HG02588 (cell line): Measurements from ENCODE around the gene LAMC3.
"Not testable (repeated sequence)": the region's sequence is repeated elsewhere in the genome, so short reads cannot be mapped to it uniquely, and the experiment has no call there.

Experiments
- ATAC-seq: cut with Tn5 transposase; IDR thresholded peaks from one replicate; pipeline ENCODE4 v1.9.1; 2021; ENCODE audit warnings: mild to moderate bottlenecking, moderate library complexity; ENCODE audit not compliant: unreplicated experiment

The LAMC3 gene

GRCh38 chr9:131095666-131096268, 86.8 kb downstream of the LAMC3 start:
- ATAC-seq = no peak

GRCh38 chr9:131096269-131097125, 87.5 kb downstream of the LAMC3 start, which contains the start of gene AIF1L:
AIF1L (plus strand) TSS chr9:131096531; CDS start chr9:131096630, 99 bp downstream.
- ATAC-seq = no peak

- ATAC-seq = no peak
Measured at GRCh38 chr9:131097126-131097947, 88.4 kb downstream of the LAMC3 start.

GRCh38 chr9:131097948-131098278, 88.9 kb downstream of the LAMC3 start:
- ATAC-seq = no peak

- no peak for ATAC-seq
Measured at GRCh38 chr9:131098391-131099101, 89.6 kb downstream of the LAMC3 start.

- no peak for ATAC-seq
Measured at GRCh38 chr9:131099102-131099606, 90.2 kb downstream of the LAMC3 start.

GRCh38 chr9:131099845-131100244, 90.9 kb downstream of the LAMC3 start:
- ATAC-seq = not testable (repeated sequence)

GRCh38 chr9:131100445-131100844, 91.5 kb downstream of the LAMC3 start:
- ATAC-seq = no peak

GRCh38 chr9:131101207-131101964, 92.4 kb downstream of the LAMC3 start:
- no peak for ATAC-seq

GRCh38 chr9:131103024-131103423, 94.0 kb downstream of the LAMC3 start:
- ATAC-seq = no peak

GRCh38 chr9:131103535-131103934, 94.6 kb downstream of the LAMC3 start:
- no peak for ATAC-seq

GRCh38 chr9:131104016-131104740, 95.2 kb downstream of the LAMC3 start:
- ATAC-seq = no peak

- no peak for ATAC-seq
Measured at GRCh38 chr9:131105952-131106351, 97.0 kb downstream of the LAMC3 start.

- ATAC-seq = no peak
Measured at GRCh38 chr9:131107760-131108159, 98.8 kb downstream of the LAMC3 start.

GRCh38 chr9:131111186-131111853, 102.3 kb downstream of the LAMC3 start:
- ATAC-seq = no peak

- no peak for ATAC-seq
Measured at GRCh38 chr9:131111854-131112311, 102.9 kb downstream of the LAMC3 start.

GRCh38 chr9:131112374-131113154, 103.6 kb downstream of the LAMC3 start:
- no peak for ATAC-seq

GRCh38 chr9:131113655-131114054, 104.7 kb downstream of the LAMC3 start:
- ATAC-seq = no peak
